ENCODE results near the gene GRM3.
"Not testable (repeated sequence)": the region's sequence is repeated elsewhere in the genome, so short reads cannot be mapped to it uniquely, and the experiment has no call there.

GRM3 gene

DNA sequence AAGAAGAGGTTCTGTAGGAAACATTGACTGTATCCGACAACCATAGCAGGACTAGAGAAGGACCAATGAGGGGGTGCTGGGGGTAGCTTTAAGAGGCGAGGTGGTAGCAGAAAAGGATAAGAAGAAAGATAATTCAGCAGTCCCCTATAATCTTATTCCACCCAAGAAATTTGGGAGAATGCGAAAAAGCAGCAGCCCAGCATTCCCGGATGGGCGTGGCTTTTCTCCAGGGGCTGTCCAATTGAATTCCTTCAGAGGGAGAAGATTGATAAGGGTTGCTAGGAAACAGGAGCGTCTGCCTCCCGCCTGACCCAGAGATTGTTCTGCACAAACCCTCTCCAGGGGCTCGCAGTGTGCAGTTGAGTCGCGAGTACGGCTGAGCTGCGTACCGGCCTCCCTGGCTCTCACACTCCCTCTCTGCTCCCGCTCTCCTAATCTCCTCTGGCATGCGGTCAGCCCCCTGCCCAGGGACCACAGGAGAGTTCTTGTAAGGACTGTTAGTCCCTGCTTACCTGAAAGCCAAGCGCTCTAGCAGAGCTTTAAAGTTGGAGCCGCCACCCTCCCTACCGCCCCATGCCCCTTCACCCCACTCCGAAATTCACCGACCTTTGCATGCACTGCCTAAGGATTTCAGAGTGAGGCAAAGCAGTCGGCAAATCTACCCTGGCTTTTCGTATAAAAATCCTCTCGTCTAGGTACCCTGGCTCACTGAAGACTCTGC lies at the start of gene GRM3:
Gene GRM3 (plus strand): TSS at position 349 of the 721 bp plus-strand sequence. CDS start 121,237 bp downstream, outside the sequence.
- DNase-seq (ENCODE audit: low read depth in 2 of 2): no peak

DNA sequence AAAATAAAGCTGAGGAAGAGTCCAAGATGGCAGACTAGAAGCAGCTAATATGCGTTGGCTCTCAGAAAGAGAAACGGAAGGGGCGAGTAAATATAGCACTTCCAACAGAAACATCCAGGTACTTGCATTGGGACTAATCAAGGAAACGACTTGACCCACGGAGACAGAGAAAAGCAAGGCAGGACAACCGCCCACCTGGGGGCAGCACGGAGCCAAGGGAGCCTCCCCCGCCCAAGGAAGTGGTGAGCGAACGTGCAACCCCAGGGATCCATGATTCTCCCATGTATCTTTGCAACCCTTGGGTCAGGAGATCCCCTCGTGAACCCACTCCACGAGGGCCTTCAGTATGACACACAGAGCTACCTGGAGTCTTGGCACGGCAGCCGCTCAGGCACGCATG lies 45.4 kb upstream of the GRM3 start:
- DNase-seq (ENCODE audit: low read depth in 2 of 2): no peak

DNA sequence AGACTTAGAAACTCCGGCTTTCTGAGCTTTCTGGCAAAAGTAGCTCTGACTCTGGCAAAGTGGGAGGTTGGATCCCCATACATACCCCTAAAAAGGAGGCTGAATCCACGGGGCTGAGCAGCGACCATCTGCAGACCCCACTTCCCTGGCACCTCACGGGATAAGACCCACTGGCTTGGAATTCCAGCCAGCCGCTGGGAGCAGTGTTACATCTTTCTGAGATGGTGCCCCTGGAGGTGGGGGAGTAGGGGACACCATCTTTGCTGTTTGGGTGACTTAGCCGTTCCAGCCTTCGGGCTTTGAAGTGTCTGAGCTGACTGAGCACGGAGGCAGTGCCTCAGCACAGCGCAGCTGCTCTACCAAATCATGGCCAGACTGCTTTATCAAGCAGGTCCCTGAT lies 45.0 kb upstream of the GRM3 start:
- no peak for DNase-seq (ENCODE audit: low read depth in 2 of 2)

DNA sequence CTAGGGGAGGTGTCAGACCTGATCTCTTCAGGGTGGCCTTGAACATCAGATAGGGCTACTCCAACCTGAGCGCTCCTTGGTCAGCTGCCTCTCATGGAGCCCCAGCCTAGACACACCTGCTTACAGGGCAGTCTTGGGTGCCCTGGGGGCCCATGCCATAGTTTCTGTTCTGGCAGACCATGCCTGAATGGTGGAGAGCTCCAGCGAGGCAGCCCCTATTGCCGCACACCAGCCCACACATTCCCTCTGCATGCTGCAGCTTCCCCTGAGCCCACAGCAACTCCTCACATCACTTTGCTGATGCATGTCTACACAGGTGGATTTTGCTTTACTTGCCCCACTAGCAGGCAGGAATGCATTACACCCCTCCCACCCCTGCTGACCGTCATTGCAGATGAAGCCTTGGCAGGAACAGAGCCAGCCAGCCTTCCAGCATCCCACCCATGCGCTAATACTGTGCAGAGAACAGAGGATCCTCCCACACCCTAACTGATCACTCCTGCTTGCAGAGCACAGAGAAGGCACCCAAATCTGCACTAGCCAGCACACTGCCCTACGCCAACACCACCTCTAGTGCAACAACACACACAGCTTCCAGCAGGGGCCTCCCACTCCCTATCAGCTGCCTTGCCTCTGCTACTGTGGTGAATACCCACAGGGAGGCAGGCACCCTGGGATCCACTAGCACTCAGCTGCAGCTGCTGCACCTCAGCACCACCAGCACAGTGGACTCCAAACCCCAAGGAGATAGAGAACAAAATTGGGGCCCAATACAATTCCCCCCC lies 43.0 kb upstream of the GRM3 start:
- DNase-seq (ENCODE audit: low read depth in 2 of 2): no peak

DNA sequence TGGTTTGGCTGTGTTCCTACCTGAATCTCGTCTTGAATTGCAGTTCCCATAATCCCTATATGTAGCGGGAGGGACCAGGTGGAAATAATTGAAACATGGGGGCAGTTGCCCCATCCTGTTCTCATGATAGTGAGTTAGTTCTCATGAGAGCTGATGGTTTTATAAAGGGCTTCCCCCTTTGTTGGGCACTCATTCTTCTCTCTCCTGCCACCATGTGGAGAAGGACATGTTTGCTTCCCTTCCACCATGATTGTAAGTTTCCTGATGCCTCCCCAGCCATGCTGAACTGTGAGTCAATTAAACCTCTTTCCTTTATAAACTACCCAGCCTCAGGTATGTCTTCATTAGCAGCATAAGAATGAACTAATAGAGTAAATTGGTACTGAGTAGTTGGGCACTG lies 28.0 kb upstream of the GRM3 start:
- not testable (repeated sequence) for DNase-seq (ENCODE audit: low read depth in 2 of 2)

DNA sequence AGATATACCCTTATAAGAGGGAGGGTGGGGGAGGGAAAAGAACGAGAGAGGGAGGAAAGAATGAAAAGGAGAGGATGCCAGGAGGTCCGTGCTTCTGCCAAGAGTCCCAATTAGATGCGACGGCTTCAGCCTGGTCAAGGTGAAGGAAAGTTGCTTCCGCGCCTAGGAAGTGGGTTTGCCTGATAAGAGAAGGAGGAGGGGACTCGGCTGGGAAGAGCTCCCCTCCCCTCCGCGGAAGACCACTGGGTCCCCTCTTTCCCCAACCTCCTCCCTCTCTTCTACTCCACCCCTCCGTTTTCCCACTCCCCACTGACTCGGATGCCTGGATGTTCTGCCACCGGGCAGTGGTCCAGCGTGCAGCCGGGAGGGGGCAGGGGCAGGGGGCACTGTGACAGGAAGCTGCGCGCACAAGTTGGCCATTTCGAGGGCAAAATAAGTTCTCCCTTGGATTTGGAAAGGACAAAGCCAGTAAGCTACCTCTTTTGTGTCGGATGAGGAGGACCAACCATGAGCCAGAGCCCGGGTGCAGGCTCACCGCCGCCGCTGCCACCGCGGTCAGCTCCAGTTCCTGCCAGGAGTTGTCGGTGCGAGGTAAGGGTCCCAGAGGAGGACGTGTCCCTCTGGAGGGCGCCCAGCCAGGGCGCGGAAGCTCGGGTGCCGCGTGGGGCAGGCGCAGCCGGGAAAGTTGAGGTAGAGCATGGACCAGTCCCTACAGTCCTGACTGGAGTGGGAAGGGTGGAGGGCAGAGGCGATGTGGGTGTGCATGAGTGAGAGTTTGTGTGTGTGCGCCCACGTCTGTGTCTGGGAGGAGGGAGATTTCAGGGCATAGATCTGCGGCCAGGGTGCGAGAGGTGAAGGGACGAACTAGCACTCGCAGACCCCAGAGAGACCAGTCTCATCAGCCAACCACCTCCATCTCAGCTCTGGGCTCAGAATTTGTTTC lies 844 bp downstream of the GRM3 start:
- no peak for DNase-seq (ENCODE audit: low read depth in 2 of 2)

DNA sequence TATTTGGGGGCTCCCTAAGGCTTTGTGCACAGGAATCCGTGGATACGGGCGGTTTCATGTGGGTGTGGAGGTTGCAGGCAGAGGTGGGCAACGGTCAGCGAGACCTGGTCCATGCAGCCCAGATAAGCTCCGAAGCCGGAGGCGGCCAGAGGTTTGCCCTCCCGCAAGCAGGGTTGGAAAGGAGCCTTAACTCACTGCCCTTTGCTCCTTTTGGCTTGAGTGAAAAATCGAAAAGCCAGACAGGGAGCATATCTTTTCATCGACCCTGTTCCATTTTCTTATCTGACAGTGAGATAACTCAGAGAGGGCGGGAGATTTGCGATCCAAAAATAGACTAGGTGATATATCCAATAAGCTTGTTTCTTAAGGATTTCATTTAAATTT lies 1.5 kb downstream of the GRM3 start:
- DNase-seq (ENCODE audit: low read depth in 2 of 2): no peak

DNA sequence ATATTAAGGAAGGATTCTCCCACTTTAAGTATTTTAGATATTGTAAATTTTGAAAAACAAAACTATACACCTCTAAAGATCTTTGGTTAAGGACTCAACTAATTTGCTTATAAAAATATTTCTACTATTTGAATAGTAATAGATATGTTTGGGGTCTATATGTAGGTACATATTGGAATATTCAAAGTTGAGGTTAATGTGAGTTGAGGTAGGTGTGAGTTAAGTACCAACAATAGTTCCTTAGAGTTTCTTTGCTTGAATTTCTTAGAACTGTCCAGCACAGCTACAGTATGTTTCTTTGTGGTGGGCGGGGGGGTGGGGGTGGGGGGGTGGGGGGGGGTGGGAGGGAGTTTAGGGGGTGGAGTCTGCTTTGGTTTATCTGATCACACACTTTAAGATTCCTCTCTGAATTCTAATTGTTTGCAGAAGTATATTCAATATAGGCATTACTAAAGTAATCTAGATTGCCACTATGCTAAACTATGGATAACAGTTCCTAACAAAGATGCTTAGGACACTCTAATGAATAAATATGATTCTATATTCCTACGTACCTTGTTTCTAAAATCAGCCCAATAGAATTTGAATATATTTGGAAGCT lies 2.1 kb downstream of the GRM3 start:
- no peak for DNase-seq (ENCODE audit: low read depth in 2 of 2)

DNA sequence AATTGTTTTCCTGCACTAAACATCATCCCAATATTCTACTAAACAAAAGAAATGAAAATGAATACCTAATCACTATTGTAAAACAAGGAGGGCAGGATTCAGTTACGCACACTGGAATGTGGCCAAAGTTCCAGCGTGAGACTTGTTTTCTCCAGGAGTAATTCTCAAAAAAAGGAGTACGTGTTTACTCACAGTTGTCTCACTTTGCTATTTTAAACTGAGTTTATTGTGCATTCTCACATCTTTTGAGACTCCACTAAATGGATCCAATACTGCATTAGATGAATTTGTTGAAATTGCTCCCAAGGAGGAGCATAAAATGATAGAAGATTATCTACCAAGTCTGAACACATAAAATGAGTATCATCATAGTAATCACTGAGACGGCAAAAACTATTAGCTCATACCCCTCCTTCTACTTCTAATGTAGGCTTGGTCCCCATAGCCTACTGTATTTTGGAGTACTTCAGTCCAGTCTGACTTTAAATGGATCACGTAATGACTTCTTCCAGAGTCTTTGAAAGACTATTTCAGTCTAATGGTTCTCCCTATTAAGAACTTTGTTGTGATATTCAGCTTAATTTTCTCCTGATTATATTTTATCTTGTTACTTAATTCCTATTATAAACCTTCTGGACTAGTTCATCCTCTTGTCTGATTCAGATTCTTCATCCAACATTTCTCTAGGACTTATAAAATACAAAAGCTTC lies 3.8 kb downstream of the GRM3 start:
- DNase-seq (ENCODE audit: low read depth in 2 of 2): no peak

DNA sequence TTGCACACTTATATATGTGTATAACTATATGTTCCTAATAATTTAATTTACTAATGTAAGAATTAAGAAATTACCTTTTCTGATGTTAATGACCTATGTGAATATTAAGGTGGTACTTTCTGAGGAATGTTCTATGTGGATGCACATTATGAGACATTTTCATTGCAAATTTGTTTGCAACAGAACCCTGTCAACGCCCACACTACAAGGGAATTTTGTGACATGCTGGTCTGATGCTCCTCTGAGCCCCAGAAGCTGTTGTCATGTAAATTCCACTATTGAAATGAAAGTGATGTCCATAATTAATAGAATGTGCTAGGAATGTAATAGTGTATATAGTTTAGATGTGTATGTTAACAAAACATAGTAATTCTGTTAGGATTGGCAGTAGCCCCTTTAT lies 4.5 kb downstream of the GRM3 start:
- DNase-seq (ENCODE audit: low read depth in 2 of 2): no peak

DNA sequence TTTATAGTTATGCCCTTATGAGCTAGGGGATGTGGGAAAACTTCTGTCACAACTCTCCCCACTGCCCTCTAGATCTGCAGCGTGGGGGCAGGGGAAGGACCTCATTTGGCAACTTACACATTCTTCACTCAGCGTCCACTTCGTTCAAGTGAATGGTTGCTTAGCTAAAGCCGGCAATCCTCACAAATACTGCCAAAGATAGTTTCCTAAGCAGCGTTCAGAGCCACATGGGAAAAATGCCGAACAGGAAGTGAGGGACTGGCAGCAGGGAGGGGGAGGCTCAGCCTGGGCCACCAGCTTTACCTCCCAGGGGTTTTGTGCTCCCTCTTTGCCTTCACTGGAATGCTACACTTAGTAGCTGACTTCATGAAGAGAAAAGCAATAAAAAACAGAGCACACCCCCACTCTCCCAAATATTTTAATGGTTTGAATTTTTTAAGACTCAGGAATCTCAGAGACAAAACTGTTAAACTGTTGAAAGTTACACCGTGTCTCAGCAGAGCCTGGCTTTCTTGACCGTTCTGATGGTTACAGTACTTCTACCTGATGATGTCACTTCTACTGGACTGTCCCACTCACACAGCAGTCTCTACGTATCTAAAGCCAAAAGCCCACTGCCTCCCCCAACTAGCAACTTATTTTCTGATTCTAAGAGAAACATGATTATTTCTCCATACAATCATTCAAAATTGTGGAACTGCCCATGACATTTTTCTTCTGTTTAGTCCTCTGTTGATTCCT lies 10.4 kb downstream of the GRM3 start:
- no peak for DNase-seq (ENCODE audit: low read depth in 2 of 2)

DNA sequence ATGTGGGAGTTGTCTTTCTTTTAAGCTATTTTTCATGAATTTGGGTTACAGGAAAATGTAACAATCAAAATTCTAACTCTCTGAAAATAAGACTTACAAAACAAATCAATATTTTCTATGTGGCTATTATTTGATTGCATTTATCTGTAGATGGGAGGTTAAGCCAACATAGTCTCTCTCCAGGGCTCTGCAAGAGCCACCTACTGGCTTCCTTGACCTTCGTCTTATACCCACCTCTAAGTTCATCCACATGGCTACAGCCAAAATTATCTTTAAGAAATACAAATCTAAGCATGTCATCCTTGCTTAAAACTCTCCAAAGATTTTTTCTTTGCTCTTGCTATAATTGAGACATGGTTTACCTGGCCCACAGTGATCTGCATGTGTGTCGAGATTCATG lies 14.2 kb downstream of the GRM3 start:
- DNase-seq (ENCODE audit: low read depth in 2 of 2): no peak

DNA sequence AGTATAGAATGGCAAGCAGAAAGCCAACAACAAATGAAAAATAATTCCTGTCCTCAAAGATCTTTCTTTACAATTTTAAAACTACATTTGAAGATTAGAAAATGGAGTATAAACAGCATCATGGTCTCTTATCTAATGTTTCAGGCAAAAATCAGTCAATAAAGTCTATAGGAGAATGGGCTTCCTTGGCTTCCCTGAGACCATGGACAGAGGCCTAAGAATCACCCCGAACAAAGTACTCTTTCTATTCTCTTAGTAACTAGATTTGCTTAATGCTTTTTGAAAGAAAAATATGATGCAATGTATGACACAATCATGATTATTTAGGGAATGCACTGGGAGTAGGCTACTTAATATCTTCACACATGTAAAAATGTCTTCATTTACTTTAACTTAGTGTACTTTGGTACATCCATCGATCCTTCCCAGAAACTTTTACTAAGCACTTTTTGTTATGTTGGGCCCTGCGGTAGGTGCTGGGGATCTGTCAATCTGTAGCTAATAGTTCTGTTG lies 17.3 kb downstream of the GRM3 start:
- no peak for DNase-seq (ENCODE audit: low read depth in 2 of 2)

DNA sequence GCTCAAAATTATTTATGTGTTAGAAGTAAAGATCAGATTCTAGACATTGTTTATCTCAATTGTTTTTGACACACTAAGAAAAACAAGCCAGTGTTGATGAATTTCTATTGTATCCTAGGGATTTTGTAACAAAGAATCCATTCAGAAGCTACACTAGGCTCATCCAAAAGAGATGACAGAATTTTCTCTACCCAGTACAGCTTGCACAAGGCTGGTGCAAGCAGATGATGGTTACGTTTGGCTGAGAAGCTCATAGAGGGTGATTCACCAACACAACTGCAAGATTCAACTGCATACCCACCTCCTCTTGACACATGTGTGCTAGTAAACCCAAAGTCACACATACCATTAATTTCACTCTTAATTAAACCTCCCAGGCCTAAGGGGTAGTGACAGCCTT lies 20.8 kb downstream of the GRM3 start:
- DNase-seq (ENCODE audit: low read depth in 2 of 2): no peak

DNA sequence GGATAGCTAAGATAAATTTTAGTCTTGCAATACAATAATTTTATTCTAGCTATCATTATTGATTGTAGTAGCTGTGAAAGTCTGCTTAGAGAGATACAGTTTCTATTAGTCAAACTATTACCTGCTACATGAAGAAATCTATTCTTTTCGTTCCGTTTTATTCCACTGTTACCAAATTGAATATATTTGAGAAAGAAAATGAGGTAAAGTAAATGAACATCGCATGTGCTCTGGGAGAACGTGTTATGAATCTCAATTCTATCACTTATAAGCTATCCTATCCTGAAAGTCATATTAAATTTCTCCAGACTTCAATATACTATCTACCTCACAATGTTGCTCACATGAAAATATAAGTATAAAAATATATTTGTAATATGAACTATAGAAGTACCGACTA lies 21.3 kb downstream of the GRM3 start:
- no peak for DNase-seq (ENCODE audit: low read depth in 2 of 2)

DNA sequence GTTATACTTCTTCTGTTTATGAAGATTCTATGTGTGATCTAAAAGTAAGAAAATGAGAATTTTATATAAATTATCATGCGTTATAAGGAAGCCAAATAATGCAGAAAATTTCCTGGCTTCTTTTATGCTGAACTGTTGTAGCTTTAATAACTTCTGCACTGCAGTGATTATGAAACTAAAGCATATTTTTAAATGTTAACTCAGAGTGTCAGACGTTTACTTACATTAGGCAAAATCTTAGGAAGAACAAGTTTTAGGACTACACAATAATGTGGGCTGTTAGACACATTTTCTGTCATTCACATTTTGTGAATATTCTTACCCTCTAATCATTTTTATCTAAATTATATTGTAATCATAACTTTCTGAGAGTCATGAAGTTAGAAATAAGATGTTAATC lies 22.0 kb downstream of the GRM3 start:
- DNase-seq (ENCODE audit: low read depth in 2 of 2): no peak

DNA sequence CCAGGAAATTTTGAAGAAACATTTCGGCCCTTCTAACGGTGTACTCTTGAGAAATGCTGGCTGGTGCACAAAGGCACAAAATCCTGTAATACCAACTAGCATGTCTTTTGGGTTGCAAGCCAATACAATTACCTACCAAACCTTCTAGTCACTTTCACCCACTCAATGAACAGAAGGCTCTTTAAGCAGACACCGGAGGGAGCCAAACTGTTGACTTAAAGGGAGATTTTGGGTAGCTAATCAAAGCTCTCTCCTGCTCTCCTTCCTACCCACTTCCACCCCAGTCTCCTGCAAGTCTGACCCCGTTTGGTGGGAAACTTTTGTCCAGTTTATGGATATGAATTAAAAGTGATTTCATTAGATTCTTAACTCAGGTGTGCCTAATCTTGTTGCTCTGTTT lies 24.0 kb downstream of the GRM3 start:
- no peak for DNase-seq (ENCODE audit: low read depth in 2 of 2)

DNA sequence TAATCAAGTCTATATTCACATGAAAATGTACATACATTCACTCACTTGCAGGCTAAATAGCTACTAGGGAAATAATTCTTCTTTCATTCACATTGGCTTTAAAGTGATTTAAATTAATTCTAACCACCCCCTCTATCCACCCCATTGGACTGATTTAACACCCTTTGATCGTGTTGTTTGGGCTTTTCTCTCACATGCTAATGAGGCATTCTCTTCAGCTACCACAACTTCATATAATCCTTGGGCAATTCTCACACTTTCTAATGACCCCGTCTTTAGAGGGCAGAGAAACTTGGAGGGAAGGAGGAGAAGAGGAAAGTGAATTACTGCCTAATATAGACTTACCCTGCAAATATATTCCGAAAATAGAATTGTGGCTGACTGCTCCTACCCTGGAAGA lies 24.6 kb downstream of the GRM3 start:
- no peak for DNase-seq (ENCODE audit: low read depth in 2 of 2)

DNA sequence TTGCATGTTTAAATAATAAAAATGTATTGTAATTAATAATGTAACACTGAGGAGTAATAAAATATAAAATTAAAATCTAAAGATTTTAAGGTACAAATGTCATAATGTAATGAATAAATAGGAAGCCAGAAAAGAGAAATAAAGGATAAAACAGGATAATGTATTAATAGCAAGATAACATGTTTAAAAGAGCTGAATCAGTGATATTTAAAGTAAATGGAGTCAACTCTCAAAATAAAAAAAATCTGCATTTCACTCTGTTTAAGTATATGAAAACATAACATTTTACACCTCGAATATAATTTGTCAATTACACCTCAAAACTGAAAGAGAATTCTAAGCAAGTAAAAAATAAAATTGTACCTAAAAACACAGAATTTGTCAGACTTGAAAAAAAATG lies 44.1 kb downstream of the GRM3 start:
- no peak for DNase-seq (ENCODE audit: low read depth in 2 of 2)

DNA sequence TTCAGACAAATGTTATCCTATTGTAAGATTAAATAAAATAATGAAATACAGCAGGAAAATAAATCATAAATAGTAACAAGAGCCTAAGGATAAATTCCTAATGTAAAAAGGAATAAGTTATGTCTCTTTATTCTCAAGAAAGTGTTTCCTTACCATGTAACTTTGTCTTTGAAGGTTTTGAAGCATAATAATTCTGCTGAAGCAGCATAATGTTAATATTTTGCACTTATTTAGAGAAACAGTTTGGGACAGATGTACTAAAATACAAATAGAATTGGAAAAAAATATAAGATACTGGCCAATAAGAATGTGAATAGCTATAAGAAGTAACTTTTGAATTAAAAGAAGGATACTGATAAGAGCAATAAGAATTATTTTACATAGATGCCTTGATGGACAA lies 45.7 kb downstream of the GRM3 start:
- DNase-seq (ENCODE audit: low read depth in 2 of 2): no peak
